Mucosa of descending colon (tissue), 3 donors: ENCODE data around the gene MT1HL1. TPM values are rescaled to one million over a fixed set of nuclear protein-coding genes. Genes with fewer than 3 reads are reported as not detected.

Source experiments
- ATAC-seq: fragments of 200-7000 bp; cut with Tn5 transposase; one replicate; pipeline ENCODE4 v1.9.1; 2020; ENCODE audit warnings: mild to moderate bottlenecking, moderate library complexity
- DNase-seq, 3 donors: peaks; one replicate each; pipeline ENCODE4 v3.0.0-alpha.2; 2020
- H3K36me3 ChIP-seq: fragments of 200-600 bp; one replicate; pipeline ENCODE4 v1.8.0; 2021; ENCODE audit warnings: low read depth, mild to moderate bottlenecking
- H3K4me1 ChIP-seq: fragments of 200-600 bp; one replicate; pipeline ENCODE4 v1.8.0; 2021; ENCODE audit warnings: low read depth, mild to moderate bottlenecking
- H3K4me3 ChIP-seq: fragments of 200-600 bp; one replicate; pipeline ENCODE4 v1.8.0; 2021; ENCODE audit warnings: mild to moderate bottlenecking
- H3K9me3 ChIP-seq: fragments of 200-600 bp; one replicate; pipeline ENCODE4 v1.8.0; 2021; ENCODE audit warnings: mild to moderate bottlenecking
- CTCF ChIP-seq: fragments of 200-600 bp; IDR thresholded peaks from one replicate; pipeline ENCODE4 v1.8.0; 2022; ENCODE audit warnings: antibody characterized with exemption, mild to moderate bottlenecking
- intact Hi-C, 2 donors: fragments of 100-400 bp; cut with DNase I in 1 of 2; cut with micrococcal nuclease in 1 of 2; formaldehyde crosslinking; loops; one replicate each; pipeline versions ENCODE4 v1.11.0 to v1.11.1; 2022; cut with DNase I, micrococcal nuclease
- total RNA-seq, 3 donors: library from RNA; stranded (reverse); fragmentation: NEBNext Ultra II Directional in 2 of 3; extraction: Animal tissue kit (Norgen Biotek cat#: 25700) in 2 of 3; gene quantifications; one replicate each; pipeline versions ENCODE4 v1.2.1 to v1.2.4, GENCODE V29; 2021 to 2023
- donor health status: DM: no; HTN: no; CAD: no; lungs with moderate emphysema.
- donor health status: DM: no; HTN: no; CAD: no.
- donor health status: DM: no; HTN: yes; CAD: no.

The MT1HL1 gene
- total RNA-seq, 3 donors from 2014 or later = not detected

GRCh38 chr1:236957235-236957634 lies 47.0 kb downstream of the MT1HL1 start:
- Histone ChIP-seq H3K4me1 (no peaks in the 10 kb centered on the region), H3K9me3 (no peaks in the 10 kb centered on the region), H3K4me3 (no peak overlapping the region), H3K36me3 (no peaks in the 10 kb centered on the region)
- DNase-seq (no peak), ATAC-seq (no peak)
- TF ChIP-seq CTCF = no peak
- intact Hi-C loops = no loop called here

Other genes with a start within 250 kb of the MT1HL1 start
- gene MTR, start 209.1 kb downstream of the MT1HL1 start, total RNA-seq = 10 to 100 TPM; 21.7 to 41.1 (median 23.5) TPM
- 1 to 10 TPM in 1 of 3 donors, under 1 TPM in 2; 0.35 to 5.9 (median 0.94) TPM for gene RYR2, start 37.7 kb upstream of the MT1HL1 start, total RNA-seq